OCI-LY3 (cell line): ENCODE results near the gene ARL5B.

ENCODE experiments used
- EZH2phosphoT487 ChIP-seq: fragments of 200-600 bp; shearing (Covaris generic); IDR thresholded peaks from 2 replicates; pipeline ENCODE4 v1.6.1; 2018; ENCODE audit warnings: antibody characterized with exemption, mixed run types, low read depth
- TF ChIP-seq, protein P1 (sequence below): fragments of 200-600, 300-600 bp; sonication (generic); IDR thresholded peaks from 2 replicates; pipeline ENCODE4 v1.5.1; 2014; ENCODE audit warnings: antibody characterized with exemption, low read length, low read depth

DNA sequence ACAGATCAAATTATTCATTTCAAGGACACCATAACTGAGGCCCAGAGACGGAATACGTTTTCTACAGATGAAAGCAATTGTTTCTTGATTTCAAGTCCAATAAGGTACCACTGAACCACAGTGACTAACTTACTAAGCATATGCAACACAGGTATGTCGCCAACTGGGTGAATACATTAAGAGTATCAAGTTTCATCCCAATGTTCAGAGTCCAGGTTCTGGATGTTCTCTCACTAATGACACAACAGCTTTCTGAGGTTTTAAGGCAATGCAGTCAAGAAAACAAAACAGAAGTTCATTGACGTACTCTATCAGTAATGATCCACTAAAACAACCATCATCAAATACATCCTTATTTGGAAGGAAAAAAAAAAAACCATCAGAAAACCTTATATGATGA, 43.6 kb upstream of the ARL5B start:
- TF ChIP-seq, protein P1, sequence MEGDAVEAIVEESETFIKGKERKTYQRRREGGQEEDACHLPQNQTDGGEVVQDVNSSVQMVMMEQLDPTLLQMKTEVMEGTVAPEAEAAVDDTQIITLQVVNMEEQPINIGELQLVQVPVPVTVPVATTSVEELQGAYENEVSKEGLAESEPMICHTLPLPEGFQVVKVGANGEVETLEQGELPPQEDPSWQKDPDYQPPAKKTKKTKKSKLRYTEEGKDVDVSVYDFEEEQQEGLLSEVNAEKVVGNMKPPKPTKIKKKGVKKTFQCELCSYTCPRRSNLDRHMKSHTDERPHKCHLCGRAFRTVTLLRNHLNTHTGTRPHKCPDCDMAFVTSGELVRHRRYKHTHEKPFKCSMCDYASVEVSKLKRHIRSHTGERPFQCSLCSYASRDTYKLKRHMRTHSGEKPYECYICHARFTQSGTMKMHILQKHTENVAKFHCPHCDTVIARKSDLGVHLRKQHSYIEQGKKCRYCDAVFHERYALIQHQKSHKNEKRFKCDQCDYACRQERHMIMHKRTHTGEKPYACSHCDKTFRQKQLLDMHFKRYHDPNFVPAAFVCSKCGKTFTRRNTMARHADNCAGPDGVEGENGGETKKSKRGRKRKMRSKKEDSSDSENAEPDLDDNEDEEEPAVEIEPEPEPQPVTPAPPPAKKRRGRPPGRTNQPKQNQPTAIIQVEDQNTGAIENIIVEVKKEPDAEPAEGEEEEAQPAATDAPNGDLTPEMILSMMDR: no peak
- no peak for TF ChIP-seq EZH2phosphoT487
